ENCODE data around the gene GUCY1A1. TPM values are rescaled to one million over a fixed set of nuclear protein-coding genes. Genes with fewer than 3 reads are reported as not detected.

The GUCY1A1 gene
- total and polyA plus RNA-seq, 10 donors = 2.0 to 44.9 (median 23.1) TPM

- Histone ChIP-seq H3K9me3 (peaks cover 0 to 13% (median 9%) of the 10 kb centered on the region in 8 donors), H3K4me1 (peaks cover 0 to 17% (median 0%) of the 10 kb centered on the region in 6 donors), H3K4me3 (no peak overlapping the region), H3K36me3 (no peaks in the 10 kb centered on the region), H3K27me3 (replicated peaks in 1 of 7) (no peaks in the 10 kb centered on the region), H3K27ac (peak overlapping the region in 1 of 8 donors; percentile 13)
- 53 to 74% (median 58%) methylated on average over 2 of the region's 2 CpGs for WGBS, 5 donors
- DNase-seq = no peak
- TF ChIP-seq POLR2AphosphoS5 (IDR thresholded peaks at IDR 0.05) (no peak), CTCF (IDR thresholded peaks at IDR 0.05 in 8 of 11, conservative IDR thresholded peaks at IDR 0.05 in 3 of 11) (no peak), POLR2A (IDR thresholded peaks at IDR 0.05) (no peak)
- intact Hi-C loops (cut with DNase I; ENCODE audit: low total_unique reads) = no loop called here
Observed at GRCh38 chr4:155694100-155694785, 27.6 kb downstream of the GUCY1A1 start.

GRCh38 chr4:155696226-155696625 lies 29.6 kb downstream of the GUCY1A1 start:
- H3K9me3 ChIP-seq = peaks cover 0 to 15% (median 10%) of the 10 kb centered on the region in 8 donors
- H3K27me3 ChIP-seq (replicated peaks in 1 of 7) = no peaks in the 10 kb centered on the region
- intact Hi-C loops (cut with DNase I; ENCODE audit: low total_unique reads) = no loop called here
- DNase-seq = no peak
- no peak overlapping the region for H3K27ac ChIP-seq
- H3K4me3 ChIP-seq = no peak overlapping the region
- WGBS, 5 donors = 22 to 61% (median 38%) methylated on average over 1 of the region's 1 CpG
- peaks cover 0 to 17% (median 0%) of the 10 kb centered on the region in 6 donors for H3K4me1 ChIP-seq
- no peak for TF ChIP-seq POLR2A (IDR thresholded peaks at IDR 0.05)
- no peak for TF ChIP-seq CTCF (IDR thresholded peaks at IDR 0.05 in 8 of 11, conservative IDR thresholded peaks at IDR 0.05 in 3 of 11)
- TF ChIP-seq POLR2AphosphoS5 (IDR thresholded peaks at IDR 0.05) = no peak
- H3K36me3 ChIP-seq = no peaks in the 10 kb centered on the region

- TF ChIP-seq POLR2A (IDR thresholded peaks at IDR 0.05) (no peak), POLR2AphosphoS5 (IDR thresholded peaks at IDR 0.05) (no peak), CTCF (IDR thresholded peaks at IDR 0.05 in 8 of 11, conservative IDR thresholded peaks at IDR 0.05 in 3 of 11) (no peak)
- DNase-seq = no peak
- Histone ChIP-seq H3K9me3 (peaks cover 0 to 15% (median 10%) of the 10 kb centered on the region in 8 donors), H3K27me3 (replicated peaks in 1 of 7) (no peaks in the 10 kb centered on the region), H3K36me3 (no peaks in the 10 kb centered on the region), H3K4me1 (peaks cover 0 to 17% (median 0%) of the 10 kb centered on the region in 6 donors), H3K27ac (peak overlapping the region in 1 of 8 donors; percentile 10), H3K4me3 (no peak overlapping the region)
- 28 to 71% (median 41%) methylated on average over 6 of the region's 6 CpGs for WGBS, 5 donors
- intact Hi-C loops (cut with DNase I; ENCODE audit: low total_unique reads) = no loop called here
Observed at GRCh38 chr4:155696726-155697125, 30.1 kb downstream of the GUCY1A1 start.

GRCh38 chr4:155701827-155702226 lies 35.2 kb downstream of the GUCY1A1 start:
- intact Hi-C loops (cut with DNase I; ENCODE audit: low total_unique reads) = no loop called here
- TF ChIP-seq CTCF (IDR thresholded peaks at IDR 0.05 in 8 of 11, conservative IDR thresholded peaks at IDR 0.05 in 3 of 11) (no peak), POLR2AphosphoS5 (IDR thresholded peaks at IDR 0.05) (no peak), POLR2A (IDR thresholded peaks at IDR 0.05) (no peak)
- H3K4me1 ChIP-seq = no peaks in the 10 kb centered on the region
- H3K27ac ChIP-seq = no peak overlapping the region
- H3K36me3 ChIP-seq = no peaks in the 10 kb centered on the region
- no peaks in the 10 kb centered on the region for H3K27me3 ChIP-seq (replicated peaks in 1 of 7)
- 80 to 96% (median 90%) methylated on average over 2 of the region's 2 CpGs for WGBS, 5 donors
- DNase-seq = no peak
- no peak overlapping the region for H3K4me3 ChIP-seq
- H3K9me3 ChIP-seq = peaks cover 0 to 15% (median 10%) of the 10 kb centered on the region in 8 donors

All from spleen (tissue), 11 donors.